Measurements from ENCODE around the gene ASIC1.

GRCh38 chr12:50110762-50111351, 53.5 kb downstream of the ASIC1 start:
- TF ChIP-seq CTCF (IDR thresholded peaks at IDR 0.05): peak in 2 of 6 experiments; percentile 1 to 9
- peak; percentile 38 to 60 for TF ChIP-seq POLR2A (IDR thresholded peaks at IDR 0.05)
